GM19240 (cell line): ENCODE data around the gene HSPH1.

Experiments used
- DNase-seq: peaks from one replicate; pipeline ENCODE4 v3.0.0; 2011; ENCODE audit warnings: low spot score; ENCODE audit not compliant: insufficient read length

HSPH1 gene

GRCh38 chr13:31161557-31162150 is at the start of gene HSPH1:
Gene HSPH1, minus strand, starts transcription at chr13:31161904. Its CDS starts 322 bp downstream, at chr13:31161582.
- DNase-seq, result peak; percentile 72

DNA sequence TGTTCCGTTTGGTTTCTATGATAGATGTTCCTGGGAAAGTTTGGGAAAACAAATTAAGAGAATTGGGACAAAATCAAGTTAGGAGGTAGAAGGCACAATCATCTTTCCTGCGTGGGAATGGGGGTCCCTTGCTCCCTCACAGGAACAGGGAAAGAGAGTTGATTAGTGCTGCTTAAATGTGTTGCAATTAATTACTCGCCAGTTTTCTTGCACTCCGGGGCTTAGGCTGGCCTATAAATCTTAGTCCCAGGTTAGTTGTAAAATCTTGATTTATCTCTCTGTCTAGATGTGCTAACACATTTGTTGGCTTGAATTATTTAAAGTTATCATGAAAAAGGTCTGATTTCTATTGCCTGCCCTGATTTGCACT is 48.1 kb upstream of the HSPH1 start:
- no peak for DNase-seq

DNA sequence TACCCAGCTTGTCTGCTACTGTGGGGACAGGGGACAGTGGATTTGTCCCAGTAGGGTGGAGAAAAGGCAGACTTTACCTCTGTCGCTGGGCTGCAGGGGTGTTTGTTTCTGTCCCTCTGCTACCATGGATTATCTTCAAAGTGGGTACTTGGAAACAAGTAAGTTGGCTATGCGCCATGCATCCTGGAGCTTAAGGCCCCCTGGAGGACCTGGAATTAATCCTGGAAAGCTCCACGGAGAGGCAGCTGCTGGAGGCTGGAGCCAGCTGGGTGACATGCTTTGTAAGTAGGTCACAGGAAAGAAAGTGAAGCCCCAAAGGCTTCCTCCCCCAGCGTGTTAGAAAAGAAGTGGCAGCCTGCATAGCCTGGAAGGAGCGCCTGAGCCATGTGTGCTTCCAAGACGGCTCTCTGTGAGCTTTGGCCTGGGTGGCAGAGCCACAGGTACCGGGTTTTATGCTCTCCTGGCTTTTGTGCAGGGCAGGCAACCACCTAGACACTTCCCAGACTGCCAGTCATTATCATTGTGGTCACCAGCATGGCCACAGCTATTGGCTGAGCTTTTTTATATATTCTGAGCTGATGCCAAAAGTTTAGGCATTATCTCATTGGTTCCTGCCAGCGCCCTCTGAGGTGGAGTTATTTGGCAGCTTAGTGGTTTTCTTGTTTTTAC is 47.6 kb upstream of the HSPH1 start:
- DNase-seq, result no peak

GRCh38 chr13:31208559-31209122 is 46.9 kb upstream of the HSPH1 start:
- DNase-seq, result no peak

- DNase-seq, result no peak
Observed at GRCh38 chr13:31207661-31208552, 46.2 kb upstream of the HSPH1 start.

DNA sequence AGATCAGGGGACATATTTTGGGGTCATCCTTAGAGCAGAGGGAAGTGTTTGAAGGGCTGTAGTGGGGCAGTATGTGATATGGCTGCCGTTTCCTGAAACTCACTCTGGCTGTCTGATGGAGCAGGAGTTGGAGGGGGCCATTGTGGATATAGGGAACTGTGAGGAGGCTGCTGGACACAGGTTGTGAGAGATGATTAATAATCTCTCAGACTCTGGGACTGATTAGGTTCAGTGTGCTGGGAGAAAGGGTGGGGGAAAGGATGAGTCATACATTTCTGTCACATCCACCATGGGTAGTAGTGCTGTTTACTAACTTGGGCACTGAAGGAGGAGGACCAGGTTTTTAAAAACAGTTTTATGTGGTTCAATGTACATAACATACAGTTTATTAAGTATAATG is 42.9 kb upstream of the HSPH1 start:
- no peak for DNase-seq

GRCh38 chr13:31201341-31202031 is 39.8 kb upstream of the HSPH1 start:
- DNase-seq, result no peak

- peak; percentile 34 for DNase-seq
Observed at GRCh38 chr13:31200637-31200971, 38.9 kb upstream of the HSPH1 start.

DNA sequence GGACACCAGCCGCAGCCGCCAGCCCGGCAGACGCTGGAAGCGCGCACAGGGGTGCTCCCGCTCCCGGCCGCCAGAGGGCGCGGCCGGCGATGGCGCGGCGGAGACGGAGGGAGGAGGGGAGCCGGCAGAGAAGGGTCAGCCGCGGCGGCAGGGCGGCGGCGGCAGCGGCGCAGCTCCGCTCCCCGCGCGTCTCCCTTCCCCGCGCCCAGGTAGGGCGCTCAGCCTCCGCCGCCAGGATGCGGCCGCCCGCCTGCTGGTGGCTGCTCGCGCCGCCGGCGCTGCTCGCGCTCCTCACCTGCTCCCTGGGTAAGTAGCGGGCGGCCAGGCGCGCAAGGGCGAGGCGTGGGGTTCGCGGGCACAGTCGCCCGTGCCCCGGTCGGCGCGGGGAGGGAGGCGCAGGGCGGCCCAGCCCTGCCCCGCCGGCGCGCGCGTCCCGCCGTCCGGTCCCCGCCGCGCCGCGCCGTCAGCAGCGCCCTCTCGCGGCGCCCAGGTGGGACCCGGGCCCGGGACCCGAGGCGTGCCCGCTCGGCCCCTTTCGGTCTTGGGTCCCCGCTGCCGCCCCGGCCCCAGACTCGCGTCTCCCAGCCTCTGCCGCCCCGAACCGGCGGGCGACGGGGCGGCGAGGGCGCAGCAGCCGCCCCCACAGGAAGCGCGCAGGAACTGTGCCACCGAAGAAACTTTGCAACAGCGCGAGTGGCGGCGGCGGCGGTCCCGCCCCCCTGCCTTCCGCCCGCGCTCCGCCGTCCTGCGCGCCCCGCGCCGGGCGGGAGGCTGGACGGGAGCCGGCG is 38.3 kb upstream of the HSPH1 start, which contains the start of gene B3GLCT:
Gene B3GLCT, plus strand, starts transcription at position 127 of the 788 bp plus-strand sequence. Its CDS starts 110 bp downstream, at position 237.
- DNase-seq, result peak; percentile 91

DNA sequence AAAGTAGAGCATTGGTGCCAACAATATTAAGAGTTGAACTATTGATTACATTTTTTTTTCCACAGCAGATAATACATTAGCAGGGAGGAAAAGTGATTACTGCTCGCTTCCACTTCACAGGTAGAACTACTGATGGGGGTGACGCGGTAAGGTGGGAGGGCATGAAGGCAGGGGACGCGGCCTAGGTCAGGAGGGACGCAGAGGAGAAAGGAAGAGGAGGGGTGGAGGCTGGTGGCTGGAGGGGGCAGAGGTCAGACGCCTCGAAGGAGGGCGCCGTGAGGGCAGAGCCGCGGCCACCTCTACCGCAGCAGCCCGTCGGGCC is 37.8 kb upstream of the HSPH1 start:
- no peak for DNase-seq

- DNase-seq, result no peak
Observed at GRCh38 chr13:31198519-31198918, 36.8 kb upstream of the HSPH1 start.

DNA sequence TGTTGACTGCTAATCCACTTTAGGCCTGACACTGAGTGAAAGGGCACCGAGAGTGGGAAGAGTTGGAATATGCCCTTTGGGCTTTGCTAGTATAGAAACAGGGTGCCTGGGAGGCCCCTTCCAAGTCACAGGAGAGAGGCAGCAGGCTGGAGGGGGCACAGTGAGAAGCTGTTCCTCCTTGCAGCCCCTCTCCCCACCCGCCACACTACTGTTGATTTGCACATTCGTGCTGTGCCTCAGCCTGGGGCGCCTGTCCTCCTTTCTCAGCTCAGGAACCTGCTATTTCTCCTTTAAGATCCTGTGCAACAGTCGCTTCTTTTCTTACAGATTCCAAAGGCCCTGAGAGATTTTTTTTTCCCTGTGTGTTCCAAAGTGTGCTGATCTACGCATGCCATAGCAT is 35.3 kb upstream of the HSPH1 start:
- DNase-seq, result no peak

- DNase-seq, result no peak
Observed at GRCh38 chr13:31195616-31196015, 33.9 kb upstream of the HSPH1 start.

DNA sequence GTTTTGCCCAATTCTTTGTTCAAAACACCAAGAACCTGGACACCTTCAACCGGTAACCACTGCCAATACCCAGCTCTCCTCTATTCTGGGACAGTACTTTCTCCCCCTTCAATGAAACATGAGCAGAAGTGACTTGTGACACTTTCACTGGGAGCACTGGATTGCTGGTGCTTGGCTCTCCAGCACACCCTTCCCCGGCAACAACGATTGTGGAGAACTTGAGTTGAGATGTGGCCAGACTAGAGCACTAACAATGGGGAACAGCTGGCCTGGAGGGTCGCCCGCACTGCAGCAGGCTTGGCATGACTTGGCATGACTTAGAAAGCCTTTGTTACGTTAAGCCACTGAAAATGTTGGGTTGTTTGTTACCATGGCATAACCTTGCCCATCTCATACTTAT is 30.6 kb upstream of the HSPH1 start:
- DNase-seq, result no peak

DNA sequence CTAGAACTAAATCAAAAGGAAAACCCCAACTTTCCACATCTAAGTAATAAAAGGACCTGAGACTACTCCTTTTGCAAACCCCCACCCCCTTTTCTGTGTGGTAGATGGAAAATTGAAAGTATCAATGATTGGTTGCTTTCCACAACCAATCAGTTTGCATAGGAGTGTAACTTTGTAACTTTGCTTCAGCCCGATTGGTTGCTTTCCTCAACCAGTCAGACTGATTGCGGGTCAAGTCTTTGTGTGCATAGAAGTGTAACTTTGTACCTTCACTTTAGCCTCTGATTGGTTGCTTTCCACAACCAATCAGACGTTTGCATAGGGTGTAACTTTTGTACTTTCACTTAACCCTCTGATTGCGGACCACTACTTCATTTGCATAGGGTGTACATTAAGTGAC is 30.0 kb upstream of the HSPH1 start:
- DNase-seq, result no peak

DNA sequence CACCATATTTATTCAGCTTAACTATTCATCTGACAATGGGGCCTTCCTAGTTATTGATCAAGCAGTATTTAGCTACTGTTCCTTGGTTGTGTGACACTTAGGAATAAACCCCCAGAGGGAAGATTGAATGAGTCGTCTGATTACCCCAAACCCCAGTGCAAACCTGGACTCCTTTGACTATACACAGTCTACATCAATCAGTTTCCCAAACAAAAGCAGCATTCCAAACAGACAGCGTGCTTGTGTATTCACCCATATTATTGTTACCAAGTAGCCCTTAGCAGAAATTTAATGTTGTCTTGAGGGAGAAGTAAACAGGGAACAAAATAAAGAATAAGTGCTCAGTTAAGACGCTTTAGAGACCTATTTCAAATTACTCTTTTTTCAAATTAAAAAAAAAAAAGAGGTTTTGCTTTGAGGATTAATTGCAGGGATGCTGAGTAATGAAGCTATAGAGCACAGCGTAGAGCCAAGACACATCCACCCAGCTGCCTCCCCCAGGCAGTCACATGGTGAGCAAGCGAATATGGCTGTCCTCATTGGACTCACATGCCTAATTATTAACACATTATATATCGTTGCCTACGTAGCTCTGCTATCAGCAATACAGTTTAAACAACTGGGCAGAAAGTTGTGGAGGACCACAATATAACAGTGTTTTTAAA is 23.4 kb upstream of the HSPH1 start:
- DNase-seq, result no peak

- no peak for DNase-seq
Observed at GRCh38 chr13:31184451-31184850, 22.7 kb upstream of the HSPH1 start.

GRCh38 chr13:31182987-31183386 is 21.3 kb upstream of the HSPH1 start:
- DNase-seq, result no peak

GRCh38 chr13:31179754-31180153 is 18.1 kb upstream of the HSPH1 start:
- no peak for DNase-seq

DNA sequence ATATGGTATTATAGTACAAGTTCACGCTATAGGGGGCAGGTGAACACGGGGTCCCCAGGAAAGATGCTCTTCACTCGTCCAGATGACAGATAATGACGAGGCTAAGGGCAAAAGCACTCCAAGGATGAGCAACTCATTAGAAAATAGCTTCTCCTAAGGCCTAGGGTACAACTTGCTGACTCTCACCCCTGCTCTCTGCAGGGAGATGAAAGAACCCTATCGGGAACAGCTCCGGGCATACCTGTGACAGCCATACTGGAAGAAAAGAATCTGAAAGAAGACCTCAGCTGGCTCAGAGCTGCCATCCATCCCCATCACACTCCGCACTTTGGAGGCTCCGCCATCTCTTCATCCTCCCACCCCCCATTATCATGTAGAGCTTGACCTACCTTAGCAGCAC is 17.5 kb upstream of the HSPH1 start:
- DNase-seq, result no peak
